Mononuclear cell (primary cell): Measurements from ENCODE around the gene RMDN2. TPM values are rescaled to one million over a fixed set of nuclear protein-coding genes. Genes with fewer than 3 reads are reported as not detected.
"Not testable (repeated sequence)": the region's sequence is repeated elsewhere in the genome, so short reads cannot be mapped to it uniquely, and the experiment has no call there.

Experiments used
- H3K27me3 ChIP-seq: 2 replicates; pipeline ENCODE4 v1.6.0; 2011; ENCODE audit warnings: low read length, control low read depth; ENCODE audit not compliant: insufficient read depth
- H3K4me1 ChIP-seq: 2 replicates; pipeline ENCODE4 v1.5.1; 2011; ENCODE audit warnings: mild to moderate bottlenecking, low read length, control low read depth; ENCODE audit not compliant: insufficient read depth
- H3K4me3 ChIP-seq: 2 replicates; pipeline ENCODE4 v1.5.1; 2011; ENCODE audit warnings: mild to moderate bottlenecking, low read length, moderate library complexity
- H3K9me3 ChIP-seq: 2 replicates; pipeline ENCODE4 v1.5.1; 2011; ENCODE audit warnings: low read depth, mild to moderate bottlenecking, control low read depth, low read length
- total RNA-seq: library from RNA; depleted of rRNA; stranded (reverse); fragments of >200 nt; gene quantifications from one replicate; pipeline ENCODE4 v1.2.3, GENCODE V29; 2012

Gene RMDN2
- total RNA-seq, 1 donor, result 9.6 TPM

- H3K4me3 ChIP-seq, result no peak overlapping the region
- no peaks in the 10 kb centered on the region for H3K27me3 ChIP-seq
- H3K9me3 ChIP-seq, result no peaks in the 10 kb centered on the region
- H3K4me1 ChIP-seq, result peaks cover 9% of the 10 kb centered on the region
Measured at GRCh38 chr2:37982847-37983246, 57.8 kb downstream of the RMDN2 start.

GRCh38 chr2:37983719-37984118 lies 58.6 kb downstream of the RMDN2 start:
- Histone ChIP-seq H3K27me3 (no peaks in the 10 kb centered on the region), H3K4me3 (no peak overlapping the region), H3K4me1 (peaks cover 9% of the 10 kb centered on the region), H3K9me3 (no peaks in the 10 kb centered on the region)

- Histone ChIP-seq H3K4me3 (no peak overlapping the region), H3K27me3 (no peaks in the 10 kb centered on the region), H3K4me1 (peaks cover 9% of the 10 kb centered on the region), H3K9me3 (no peaks in the 10 kb centered on the region)
Measured at GRCh38 chr2:37984176-37984575, 59.1 kb downstream of the RMDN2 start.

- peaks cover 9% of the 10 kb centered on the region for H3K4me1 ChIP-seq
- H3K4me3 ChIP-seq, result no peak overlapping the region
- no peaks in the 10 kb centered on the region for H3K27me3 ChIP-seq
- no peaks in the 10 kb centered on the region for H3K9me3 ChIP-seq
Measured at GRCh38 chr2:37984589-37984988, 59.5 kb downstream of the RMDN2 start.

- peaks cover 9% of the 10 kb centered on the region for H3K4me1 ChIP-seq
- no peak overlapping the region for H3K4me3 ChIP-seq
- H3K27me3 ChIP-seq, result no peaks in the 10 kb centered on the region
- no peaks in the 10 kb centered on the region for H3K9me3 ChIP-seq
Measured at GRCh38 chr2:37985333-37985732, 60.2 kb downstream of the RMDN2 start.

- H3K4me3 ChIP-seq, result no peak overlapping the region
- H3K27me3 ChIP-seq, result no peaks in the 10 kb centered on the region
- peaks cover 8% of the 10 kb centered on the region for H3K4me1 ChIP-seq
- H3K9me3 ChIP-seq, result no peaks in the 10 kb centered on the region
Measured at GRCh38 chr2:37987098-37987775, 62.1 kb downstream of the RMDN2 start.

- no peaks in the 10 kb centered on the region for H3K27me3 ChIP-seq
- no peaks in the 10 kb centered on the region for H3K4me1 ChIP-seq
- no peaks in the 10 kb centered on the region for H3K9me3 ChIP-seq
- H3K4me3 ChIP-seq, result no peak overlapping the region
Measured at GRCh38 chr2:37992601-37993000, 67.5 kb downstream of the RMDN2 start.

GRCh38 chr2:37993143-37993542 lies 68.1 kb downstream of the RMDN2 start:
- H3K4me1 ChIP-seq, result no peaks in the 10 kb centered on the region
- H3K27me3 ChIP-seq, result no peaks in the 10 kb centered on the region
- no peaks in the 10 kb centered on the region for H3K9me3 ChIP-seq
- H3K4me3 ChIP-seq, result no peak overlapping the region

- H3K4me3 ChIP-seq, result no peak overlapping the region
- H3K4me1 ChIP-seq, result no peaks in the 10 kb centered on the region
- H3K9me3 ChIP-seq, result peaks cover 6% of the 10 kb centered on the region
- H3K27me3 ChIP-seq, result no peaks in the 10 kb centered on the region
Measured at GRCh38 chr2:37997629-37998028, 72.5 kb downstream of the RMDN2 start.

GRCh38 chr2:38000485-38001222 lies 75.6 kb downstream of the RMDN2 start:
- no peak overlapping the region for H3K4me3 ChIP-seq
- H3K4me1 ChIP-seq, result no peaks in the 10 kb centered on the region
- H3K9me3 ChIP-seq, result peaks cover 6% of the 10 kb centered on the region
- no peaks in the 10 kb centered on the region for H3K27me3 ChIP-seq

- not testable (repeated sequence) for H3K4me1 ChIP-seq, H3K4me3 ChIP-seq, H3K9me3 ChIP-seq, H3K27me3 ChIP-seq
Measured at GRCh38 chr2:38010187-38010586, 85.1 kb downstream of the RMDN2 start.

GRCh38 chr2:38010995-38011394 lies 85.9 kb downstream of the RMDN2 start:
- Histone ChIP-seq H3K27me3 (no peaks in the 10 kb centered on the region), H3K9me3 (no peaks in the 10 kb centered on the region), H3K4me3 (no peak overlapping the region), H3K4me1 (no peaks in the 10 kb centered on the region)

GRCh38 chr2:38013158-38013752 lies 88.2 kb downstream of the RMDN2 start:
- Histone ChIP-seq H3K9me3 (no peaks in the 10 kb centered on the region), H3K4me1 (no peaks in the 10 kb centered on the region), H3K4me3 (no peak overlapping the region), H3K27me3 (no peaks in the 10 kb centered on the region)

- no peak overlapping the region for H3K4me3 ChIP-seq
- no peaks in the 10 kb centered on the region for H3K27me3 ChIP-seq
- no peaks in the 10 kb centered on the region for H3K4me1 ChIP-seq
- no peaks in the 10 kb centered on the region for H3K9me3 ChIP-seq
Measured at GRCh38 chr2:38016219-38016618, 91.1 kb downstream of the RMDN2 start.

- Histone ChIP-seq H3K4me1 (no peaks in the 10 kb centered on the region), H3K4me3 (no peak overlapping the region), H3K9me3 (no peaks in the 10 kb centered on the region), H3K27me3 (no peaks in the 10 kb centered on the region)
Measured at GRCh38 chr2:38017836-38018235, 92.7 kb downstream of the RMDN2 start.
